GM19238 (cell line): Measurements from ENCODE around the gene CCL21.

ENCODE experiments used
- DNase-seq: peaks from one replicate; pipeline ENCODE4 v3.0.0; 2011; ENCODE audit warnings: low spot score; ENCODE audit not compliant: insufficient read length

CCL21 gene

GRCh38 chr9:34709196-34709978, 549 bp downstream of the CCL21 start:
- DNase-seq, result no peak

- no peak for DNase-seq
These were observed 2.8 kb downstream of the CCL21 start for GRCh38 chr9:34707130-34707529.

- peak; percentile 68 for DNase-seq
These were observed 7.9 kb downstream of the CCL21 start for GRCh38 chr9:34701769-34702736.

GRCh38 chr9:34701023-34701768, 8.7 kb downstream of the CCL21 start:
- peak; percentile 52 for DNase-seq

GRCh38 chr9:34694811-34695210, 15.1 kb downstream of the CCL21 start:
- DNase-seq, result no peak

- no peak for DNase-seq
These were observed 16.4 kb downstream of the CCL21 start for GRCh38 chr9:34693560-34693959.

GRCh38 chr9:34691936-34692315, 18.0 kb downstream of the CCL21 start:
- DNase-seq, result no peak

- no peak for DNase-seq
These were observed 18.7 kb downstream of the CCL21 start, which contains the start of gene CCL19 for GRCh38 chr9:34690983-34691935. Gene CCL19, minus strand, starts transcription at chr9:34691276. Its CDS starts 137 bp downstream, at chr9:34691139.

GRCh38 chr9:34689512-34689911, 20.4 kb downstream of the CCL21 start:
- DNase-seq, result no peak

- DNase-seq, result no peak
These were observed 20.8 kb downstream of the CCL21 start for GRCh38 chr9:34689116-34689470.

GRCh38 chr9:34688329-34689115, 21.4 kb downstream of the CCL21 start:
- no peak for DNase-seq

- no peak for DNase-seq
These were observed 22.5 kb downstream of the CCL21 start for GRCh38 chr9:34687276-34688030.

GRCh38 chr9:34686732-34687131, 23.2 kb downstream of the CCL21 start:
- DNase-seq, result no peak

- no peak for DNase-seq
These were observed 23.7 kb downstream of the CCL21 start for GRCh38 chr9:34686231-34686630.

- no peak for DNase-seq
These were observed 24.3 kb downstream of the CCL21 start for GRCh38 chr9:34685591-34685990.

GRCh38 chr9:34684816-34685215, 25.1 kb downstream of the CCL21 start:
- DNase-seq, result no peak

GRCh38 chr9:34684145-34684544, 25.8 kb downstream of the CCL21 start:
- DNase-seq, result no peak

- no peak for DNase-seq
These were observed 34.1 kb downstream of the CCL21 start for GRCh38 chr9:34675869-34676268.
